K562 (cell line): ENCODE results near the gene GPR32. TPM values are rescaled to one million over a fixed set of nuclear protein-coding genes. Genes with fewer than 3 reads are reported as not detected.

Experiments
- CSDE1 ChIP-seq, 2 experiments: fragments of 450-650 bp; IDR thresholded peaks; 2 replicates each; pipeline ENCODE4 v1.6.1; 2016; ENCODE audit warnings: mild to moderate bottlenecking in 1 of 2
- HDGF ChIP-seq: fragments of 450-650 bp; IDR thresholded peaks from 2 replicates; pipeline ENCODE4 v1.6.1; 2016
- HLTF ChIP-seq: fragments of 450-650 bp; IDR thresholded peaks from 2 replicates; pipeline ENCODE4 v1.6.1; 2016
- L3MBTL2 ChIP-seq: fragments of 450-650 bp; IDR thresholded peaks from 2 replicates; pipeline ENCODE4 v1.6.1; 2016; ENCODE audit warnings: mild to moderate bottlenecking, moderate library complexity
- LARP7 ChIP-seq: fragments of 450-650 bp; IDR thresholded peaks from 2 replicates; pipeline ENCODE4 v1.6.1; 2016
- MCM5 ChIP-seq: fragments of 450-650 bp; IDR thresholded peaks from 2 replicates; pipeline ENCODE4 v1.6.1; 2016; ENCODE audit warnings: low read depth
- MCM7 ChIP-seq, 2 experiments: fragments of 450-650 bp; IDR thresholded peaks; 2 replicates each; pipeline ENCODE4 v1.6.1; 2016 to 2018
- MLLT1 ChIP-seq, 2 experiments: fragments of 450-650 bp; IDR thresholded peaks; 2 replicates each; pipeline ENCODE4 v1.6.1; 2016
- MYC ChIP-seq, 2 experiments: fragments of 250-450 bp in 1 of 2; sonication (Bioruptor Pico) in 1 of 2; IDR thresholded peaks; 2 replicates each; pipeline versions ENCODE4 v1.5.1 to v1.6.1; 2012 to 2021; ENCODE audit warnings: low read depth in 2 of 2, borderline replicate concordance in 1 of 2, improper control_type of control experiment in 1 of 2, low read length in 1 of 2, mild to moderate bottlenecking in 1 of 2, moderate library complexity in 1 of 2
- NCOA6 ChIP-seq: fragments of 450-650 bp; IDR thresholded peaks from 2 replicates; pipeline ENCODE4 v1.6.1; 2017; ENCODE audit warnings: mild to moderate bottlenecking
- PBX2 ChIP-seq, 2 experiments: IDR thresholded peaks in 1 of 2; conservative IDR thresholded peaks in 1 of 2; 2 replicates each; pipeline ENCODE4 v1.6.1; 2016; ENCODE audit warnings: low read depth in 2 of 2, mild to moderate bottlenecking in 1 of 2, missing compliant biosample characterization in 1 of 2, missing genetic modification characterization in 1 of 2, moderate library complexity in 1 of 2
- PHF21A ChIP-seq: fragments of 450-650 bp; IDR thresholded peaks from 2 replicates; pipeline ENCODE4 v1.6.1; 2017; ENCODE audit warnings: low read depth, borderline replicate concordance
- POLR2G ChIP-seq: fragments of 200-400 bp; formaldehyde crosslinking; IDR thresholded peaks from 2 replicates; pipeline ENCODE4 v1.6.1; 2017; ENCODE audit warnings: low read depth, mild to moderate bottlenecking, antibody characterized with exemption, low read length, moderate library complexity
- PRMT5 ChIP-seq: sonication (generic); formaldehyde crosslinking; IDR thresholded peaks from 2 replicates; pipeline ENCODE4 v1.5.0; 2020; ENCODE audit warnings: missing genetic modification reagents
- RB1 ChIP-seq: fragments of 450-650 bp; IDR thresholded peaks from 2 replicates; pipeline ENCODE4 v1.6.1; 2017; ENCODE audit warnings: low read depth, mild to moderate bottlenecking
- SUPT5H ChIP-seq: fragments of 450-650 bp; IDR thresholded peaks from 2 replicates; pipeline ENCODE4 v1.6.1; 2016
- TRIM28 ChIP-seq: fragments of 450-650 bp; IDR thresholded peaks from 2 replicates; pipeline ENCODE4 v1.6.1; 2017
- ZNF133 ChIP-seq: fragments of 250-450 bp; sonication (Bioruptor Pico); IDR thresholded peaks from 2 replicates; pipeline ENCODE4 v1.4.0; 2020; ENCODE audit warnings: mild to moderate bottlenecking
- ZNF551 ChIP-seq: fragments of 250-450 bp; sonication (Bioruptor Pico); IDR thresholded peaks from 2 replicates; pipeline ENCODE4 v1.5.0; 2021; ENCODE audit warnings: mild to moderate bottlenecking, moderate library complexity
- ZNF584 ChIP-seq: fragments of 200-800 bp; sonication (Bioruptor generic); IDR thresholded peaks from 2 replicates; pipeline ENCODE4 v1.6.1; 2016; ENCODE audit warnings: low read depth, mild to moderate bottlenecking, missing genetic modification characterization, missing compliant biosample characterization
- ZNF639 ChIP-seq, 2 experiments: fragments of 200-800 bp in 1 of 2; sonication (Bioruptor generic) in 1 of 2; sonication (generic) in 1 of 2; formaldehyde crosslinking in 1 of 2; IDR thresholded peaks in 1 of 2; conservative IDR thresholded peaks in 1 of 2; 2 replicates each; pipeline versions ENCODE4 v1.5.0 to v1.6.1; 2016 to 2020; ENCODE audit warnings: missing compliant biosample characterization in 1 of 2, missing genetic modification characterization in 1 of 2, missing genetic modification reagents in 1 of 2
- ZNF740 ChIP-seq, 3 experiments: fragments of 200-800 bp in 1 of 3; sonication (Bioruptor generic) in 1 of 3; sonication (generic) in 1 of 3; formaldehyde crosslinking in 1 of 3; IDR thresholded peaks; 2 replicates each; pipeline versions ENCODE4 v1.6.1 to v1.8.0; 2016 to 2022; ENCODE audit warnings: mild to moderate bottlenecking in 2 of 3, missing compliant biosample characterization in 2 of 3, missing genetic modification characterization in 2 of 3, missing genetic modification reagents in 1 of 3
- ZSCAN29 ChIP-seq: fragments of 450-650 bp; IDR thresholded peaks from 2 replicates; pipeline ENCODE4 v1.6.1; 2017
- polyA plus RNA-seq, 8 experiments: library from polyadenylated mRNA; depleted of rRNA in 4 of 8; stranded (reverse) in 5 of 8; unstranded in 3 of 8; fragments of >200 nt; fragmentation: Nextera tagmentation in 2 of 8; fragmentation: Illumina TruSeq in 1 of 8; extraction: Ambion mirVana in 2 of 8; extraction: Trizol in 1 of 8; gene quantifications; 2 replicates each; pipeline versions ENCODE4 v1.2.1 to v1.2.3, GENCODE V29; 2011 to 2014; ENCODE audit warnings: inconsistent platforms in 1 of 8, missing spikeins in 1 of 8
- total RNA-seq, 7 experiments: library from RNA; depleted of rRNA in 6 of 7; stranded (reverse); fragments of >200 nt in 6 of 7; fragmentation: Illumina TruSeq in 2 of 7; extraction: Trizol in 2 of 7; gene quantifications; 2 replicates each; pipeline versions ENCODE4 v1.2.1 to v1.2.3, GENCODE V29; 2011 to 2021; ENCODE audit warnings: low replicate concordance in 1 of 7

GPR32 gene
- total and polyA plus RNA-seq, 9 of the 15 experiments (the other 6 are each of a cell fraction or from before 2014, with no cell fraction given), result not detected

- TF ChIP-seq MLLT1 (IDR thresholded peaks at IDR 0.05) (peak; percentile 84 to 89; a peak in 2 of 4 replicates), HLTF (peak; percentile 86; the same call in 1 of the 2 replicates), ZSCAN29 (no peak), ZNF133 (CRISPR knock-in tag) (no peak), SUPT5H (0 out of 2 replicates have a peak, but pooled peaks have one; percentile 30), PHF21A (no peak), ZNF740 (CRISPR knock-in tag; IDR thresholded peaks at IDR 0.05) (no peak), ZNF740 (tag; IDR thresholded peaks at IDR 0.05) (no peak), LARP7 (peak; percentile 71; the same call in 1 of the 2 replicates), MCM5 (no peak), CSDE1 (IDR thresholded peaks at IDR 0.05) (no peak), MCM7 (IDR thresholded peaks at IDR 0.05) (peak in 1 of 2 experiments; percentile 89; a peak in 2 of 4 replicates), MYC (IDR thresholded peaks at IDR 0.05; ENCODE audit: low read depth, low read length) (peak; percentile 26; the same call in 1 of the 2 replicates), MYC (CRISPR knock-in tag; IDR thresholded peaks at IDR 0.05; ENCODE audit: borderline replicate concordance, low read depth) (no peak), ZNF551 (CRISPR knock-in tag) (no peak), ZNF639 (CRISPR knock-in tag; conservative IDR thresholded peaks at IDR 0.05 in 1 of 2, IDR thresholded peaks at IDR 0.05 in 1 of 2) (no peak), L3MBTL2 (peak; percentile 90), PBX2 (CRISPR knock-in tag; IDR thresholded peaks at IDR 0.05; ENCODE audit: low read depth) (no peak), PBX2 (tag; conservative IDR thresholded peaks at IDR 0.05; ENCODE audit: low read depth) (no peak), RB1 (peak; percentile 57; the same call in 1 of the 2 replicates), ZNF584 (CRISPR knock-in tag) (no peak), NCOA6 (no peak), TRIM28 (no peak; the same call in 1 of the 2 replicates), HDGF (peak; percentile 79; the same call in 1 of the 2 replicates), PRMT5 (CRISPR knock-in tag) (no peak), POLR2G (peak; percentile 63)
Measured at GRCh38 chr19:50820549-50821247, 50.4 kb downstream of the GPR32 start (continued).
